GM18951 (cell line): Measurements from ENCODE around the gene CCDC112.

Source experiments
- POLR2A ChIP-seq: IDR thresholded peaks from 4 replicates; pipeline ENCODE4 v1.6.1; 2011; ENCODE audit warnings: mild to moderate bottlenecking; ENCODE audit not compliant: insufficient read length, insufficient read depth; ENCODE audit errors: extremely low read depth
- in situ Hi-C: fragments of 300-500 bp; cut with MboI; formaldehyde crosslinking; loops from one replicate; pipeline ENCODE4 v1.12.0; 2022; ENCODE audit warnings: low sequenced_read_pairs, mixed read lengths, inconsistent platforms; ENCODE audit not compliant: unreplicated experiment

CCDC112 gene

GRCh38 chr5:115306011-115306536, 9.6 kb upstream of the CCDC112 start:
- TF ChIP-seq POLR2A, result no peak
- in situ Hi-C loops, result loop anchor here (25.0 kb wide), 1 partner anchor 756 kb away; no protein-coding TSS in a partner anchor

- no peak for TF ChIP-seq POLR2A
- in situ Hi-C loops, result loop anchor here (25.0 kb wide), 1 partner anchor 758 kb away; no protein-coding TSS in a partner anchor
These were observed 8.0 kb upstream of the CCDC112 start for GRCh38 chr5:115304496-115304895.

GRCh38 chr5:115298811-115299210, 2.4 kb upstream of the CCDC112 start:
- in situ Hi-C loops, result no loop called here
- no peak for TF ChIP-seq POLR2A

- in situ Hi-C loops, result no loop called here
These were observed 577 bp upstream of the CCDC112 start for GRCh38 chr5:115297031-115297430.

GRCh38 chr5:115295777-115296123, 704 bp downstream of the CCDC112 start:
- TF ChIP-seq POLR2A, result no peak

More at GRCh38 chr5:115297031-115297430, 577 bp upstream of the CCDC112 start:
- no peak for TF ChIP-seq POLR2A

GRCh38 chr5:115291397-115291796, 5.1 kb downstream of the CCDC112 start:
- TF ChIP-seq POLR2A, result no peak
- in situ Hi-C loops, result no loop called here

More at GRCh38 chr5:115295777-115296123, 704 bp downstream of the CCDC112 start:
- in situ Hi-C loops, result no loop called here

- TF ChIP-seq POLR2A, result no peak
- in situ Hi-C loops, result no loop called here
These were observed 7.3 kb downstream of the CCDC112 start for GRCh38 chr5:115289104-115289503.

- in situ Hi-C loops, result no loop called here
- TF ChIP-seq POLR2A, result no peak
These were observed 12.4 kb downstream of the CCDC112 start for GRCh38 chr5:115284021-115284420.

GRCh38 chr5:115282131-115282530, 14.3 kb downstream of the CCDC112 start:
- no peak for TF ChIP-seq POLR2A
- in situ Hi-C loops, result no loop called here

- no peak for TF ChIP-seq POLR2A
- in situ Hi-C loops, result no loop called here
These were observed 21.9 kb downstream of the CCDC112 start for GRCh38 chr5:115274584-115274983.

GRCh38 chr5:115272297-115272958, 24.0 kb downstream of the CCDC112 start:
- in situ Hi-C loops, result no loop called here
- TF ChIP-seq POLR2A, result no peak

GRCh38 chr5:115271295-115272050, 25.0 kb downstream of the CCDC112 start:
- TF ChIP-seq POLR2A, result no peak
- in situ Hi-C loops, result no loop called here

GRCh38 chr5:115267617-115268016, 28.8 kb downstream of the CCDC112 start:
- TF ChIP-seq POLR2A, result no peak
- in situ Hi-C loops, result no loop called here

GRCh38 chr5:115265220-115265619, 31.2 kb downstream of the CCDC112 start:
- in situ Hi-C loops, result no loop called here
- TF ChIP-seq POLR2A, result no peak

GRCh38 chr5:115264786-115265185, 31.7 kb downstream of the CCDC112 start:
- in situ Hi-C loops, result no loop called here
- TF ChIP-seq POLR2A, result no peak
